Endothelial cell of umbilical vein (primary cell): Measurements from ENCODE around the gene SLC17A2. TPM values are rescaled to one million over a fixed set of nuclear protein-coding genes. Genes with fewer than 3 reads are reported as not detected.

ENCODE experiments used
- BruUV-seq: library from RNA; stranded (reverse); fragments of 400-500 nt; replicated peaks from 2 replicates; lab custom pipeline; 2021; lab: Mats Ljungman, UMichigan
- CTCF ChIA-PET: fragments of 300-600, 350-600 bp; sonication (Branson Sonifier 250); formaldehyde crosslinking; loops from one replicate; lab custom pipeline; 2021; ENCODE audit warnings: antibody characterized with exemption, inconsistent platforms; lab: Charles Lee
- POLR2A ChIA-PET: fragments of 300-600, 350-600 bp; sonication (Branson Sonifier 250); formaldehyde crosslinking; loops from one replicate; lab custom pipeline; 2021; ENCODE audit warnings: antibody characterized with exemption, inconsistent platforms; lab: Charles Lee
- DNase-seq: peaks from one replicate; pipeline ENCODE4 v3.0.0-alpha.2; 2011; ENCODE audit warnings: low read depth, low spot score
- FAIRE-seq: peaks from 2 replicates; lab custom pipeline; 2011; peaks lifted over from hg19 to GRCh38; lab: Jason Lieb, UNC
- H2AFZ ChIP-seq: 2 replicates; pipeline ENCODE4 v1.6.0; 2012; ENCODE audit warnings: low read depth, low read length, control low read depth, inconsistent platforms
- H3K27ac ChIP-seq: 2 replicates; pipeline ENCODE4 v1.5.1; 2011; ENCODE audit warnings: low read depth, mild to moderate bottlenecking, control low read depth, low read length, moderate library complexity; ENCODE audit not compliant: insufficient read depth
- H3K27me3 ChIP-seq, 2 experiments: 2 replicates each; pipeline versions ENCODE4 v1.6.0 to v1.6.1; 2011; ENCODE audit warnings: low read length in 2 of 2, mixed read lengths in 1 of 2; ENCODE audit not compliant: control insufficient read depth in 2 of 2, insufficient read depth in 2 of 2
- H3K36me3 ChIP-seq, 2 experiments: 2 replicates in 1 of 2; 3 replicates in 1 of 2; pipeline ENCODE4 v1.5.1; 2011; ENCODE audit warnings: low read length in 2 of 2, mild to moderate bottlenecking in 1 of 2, moderate library complexity in 1 of 2; ENCODE audit not compliant: control insufficient read depth in 2 of 2, insufficient read depth in 2 of 2; ENCODE audit errors: extremely low read depth in 1 of 2
- H3K4me1 ChIP-seq: 3 replicates; pipeline ENCODE4 v1.5.1; 2011; ENCODE audit warnings: mild to moderate bottlenecking, low read length; ENCODE audit not compliant: control insufficient read depth, insufficient read depth; ENCODE audit errors: extremely low read depth
- H3K4me2 ChIP-seq: 2 replicates; pipeline ENCODE4 v1.6.1; 2011; ENCODE audit warnings: low read length, control low read depth, mixed read lengths; ENCODE audit not compliant: insufficient read depth
- H3K4me3 ChIP-seq, 3 experiments: fragments of 200-600 bp in 1 of 3; sonication (generic), shearing (Covaris generic) in 1 of 3; replicated peaks in 1 of 3; 2 replicates each; pipeline ENCODE4 v1.5.1; 2011 to 2016; ENCODE audit warnings: control low read depth in 3 of 3, low read length in 3 of 3, mild to moderate bottlenecking in 2 of 3, inconsistent platforms in 1 of 3, low read depth in 1 of 3, moderate library complexity in 1 of 3; ENCODE audit not compliant: insufficient read depth in 1 of 3
- H3K79me2 ChIP-seq: 2 replicates; pipeline ENCODE4 v1.6.0; 2012; ENCODE audit warnings: low read length, inconsistent platforms; ENCODE audit not compliant: control insufficient read depth, insufficient read depth
- H3K9ac ChIP-seq: replicated peaks from 2 replicates; pipeline ENCODE3; 2011; ENCODE audit warnings: low read length, control low read depth; ENCODE audit not compliant: insufficient read depth; ENCODE audit errors: extremely low read depth
- H3K9me1 ChIP-seq: replicated peaks from 3 replicates; pipeline ENCODE4 v1.6.0; 2011; ENCODE audit warnings: mild to moderate bottlenecking, low read length; ENCODE audit not compliant: control insufficient read depth, insufficient read depth; ENCODE audit errors: extremely low read depth
- H3K9me3 ChIP-seq: replicated peaks from 2 replicates; pipeline ENCODE4 v1.5.1; 2012; ENCODE audit warnings: low read length, inconsistent platforms; ENCODE audit not compliant: control insufficient read depth, insufficient read depth
- H4K20me1 ChIP-seq: replicated peaks from 2 replicates; pipeline ENCODE3; 2011; ENCODE audit warnings: mild to moderate bottlenecking, low read length; ENCODE audit not compliant: control insufficient read depth, insufficient read depth; ENCODE audit errors: extremely low read depth
- CTCF ChIP-seq, 2 donors: IDR thresholded peaks; 1 replicate in 1 of 2; 2 replicates in 1 of 2; pipeline ENCODE4 v1.5.1; 2011; ENCODE audit warnings: low read length in 2 of 2, mild to moderate bottlenecking in 2 of 2, moderate library complexity in 2 of 2, control low read depth in 1 of 2, inconsistent platforms in 1 of 2, low read depth in 1 of 2; ENCODE audit not compliant: insufficient read depth in 1 of 2; ENCODE audit errors: extremely low read depth in 1 of 2
- EZH2 ChIP-seq: IDR thresholded peaks from 2 replicates; pipeline ENCODE4 v1.6.1; 2012; ENCODE audit warnings: borderline replicate concordance, low read depth, mild to moderate bottlenecking, moderate library complexity, low read length, inconsistent platforms; ENCODE audit not compliant: severe bottlenecking
- FOS ChIP-seq: IDR thresholded peaks from 2 replicates; pipeline ENCODE4 v1.6.1; 2011; ENCODE audit warnings: mild to moderate bottlenecking, low read length, moderate library complexity, borderline replicate concordance; ENCODE audit not compliant: insufficient read depth
- GATA2 ChIP-seq: IDR thresholded peaks from 2 replicates; pipeline ENCODE4 v1.7.0; 2011; ENCODE audit warnings: low read depth, mild to moderate bottlenecking, moderate library complexity, mixed read lengths, low read length; ENCODE audit not compliant: insufficient read length, insufficient read depth
- JUN ChIP-seq: IDR thresholded peaks from 2 replicates; pipeline ENCODE4 v1.6.1; 2011; ENCODE audit warnings: borderline replicate concordance, low read depth; ENCODE audit not compliant: insufficient read length, insufficient read depth
- MAX ChIP-seq: IDR thresholded peaks from 2 replicates; pipeline ENCODE4 v1.6.1; 2011; ENCODE audit not compliant: insufficient read depth, insufficient read length
- MYC ChIP-seq: IDR thresholded peaks from one replicate; pipeline ENCODE4 v1.6.1; 2011; ENCODE audit warnings: mild to moderate bottlenecking, low read depth, low read length
- POLR2A ChIP-seq: IDR thresholded peaks from 2 replicates; pipeline ENCODE4 v1.6.1; 2012; ENCODE audit warnings: low read depth, mild to moderate bottlenecking, control low read depth, low read length
- POLR2AphosphoS5 ChIP-seq: IDR thresholded peaks from 2 replicates; pipeline ENCODE4 v1.6.1; 2012; ENCODE audit warnings: low read depth, mild to moderate bottlenecking, control low read depth, low read length, moderate library complexity; ENCODE audit not compliant: insufficient read depth
- dilution Hi-C: fragments of 300-500 bp; cut with MboI; formaldehyde crosslinking; loops from one replicate; pipeline ENCODE4 v1.15.0; 2019; ENCODE audit warnings: low sequenced_read_pairs; ENCODE audit not compliant: extremely low pct_ligation_motif_present
- intact Hi-C: fragments of 100-400 bp; cut with micrococcal nuclease; formaldehyde crosslinking; loops from one replicate; pipeline ENCODE4 v1.10.0; 2022
- polyA plus RNA-seq, 4 experiments: library from polyadenylated mRNA; depleted of rRNA in 3 of 4; stranded (reverse) in 3 of 4; unstranded in 1 of 4; fragments of >200 nt; gene quantifications; 2 replicates each; pipeline versions ENCODE4 v1.2.1 to v1.2.3, GENCODE V29; 2011 to 2012; ENCODE audit warnings: missing spikeins in 1 of 4
- total RNA-seq: library from RNA; stranded (reverse); gene quantifications from 2 replicates; pipeline ENCODE4 v1.2.3, GENCODE V29; 2021

SLC17A2 gene
- total and polyA plus RNA-seq, 2 donors (not counting 3 experiments of a cell fraction or from before 2014, with no cell fraction given) = not detected

- H3K79me2 ChIP-seq = no peaks in the 10 kb centered on the region
- H3K9ac ChIP-seq = no peak overlapping the region
- intact Hi-C loops = no loop called here
- no peak for TF ChIP-seq EZH2
- no peak for TF ChIP-seq MYC
- no peak for TF ChIP-seq MAX
- TF ChIP-seq JUN = no peak
- TF ChIP-seq CTCF (IDR thresholded peaks at IDR 0.05; ENCODE audit: extremely low read depth in 1 of 2, insufficient read depth in 1 of 2, low read depth in 1 of 2, low read length in 2 of 2) = no peak
- no peak for TF ChIP-seq POLR2A
- TF ChIP-seq FOS = no peak
- no peak for TF ChIP-seq POLR2AphosphoS5
- no peak for TF ChIP-seq GATA2
- no peaks in the 10 kb centered on the region for H3K36me3 ChIP-seq
- BruUV-seq = no TSS peak
- no peaks in the 10 kb centered on the region for H4K20me1 ChIP-seq
- H3K27ac ChIP-seq = no peak overlapping the region
- no peak overlapping the region for H2AFZ ChIP-seq
- no peak for DNase-seq
- ChIA-PET CTCF (interaction anchor here (1.1 kb wide), 2 partner anchors 100 to 101 kb away, joined by 4 to 5 read pairs; no protein-coding TSS in a partner anchor), POLR2A (no interaction called here)
- dilution Hi-C loops = no loop called here
- no peaks in the 10 kb centered on the region for H3K9me1 ChIP-seq
- no peak for FAIRE-seq
- H3K27me3 ChIP-seq = peaks cover 0 to 1% of the 10 kb centered on the region in 2 experiments
- H3K4me1 ChIP-seq = no peaks in the 10 kb centered on the region
- H3K4me2 ChIP-seq = no peak overlapping the region
- H3K4me3 ChIP-seq = no peak overlapping the region
- no peaks in the 10 kb centered on the region for H3K9me3 ChIP-seq
These were observed 41.9 kb downstream of the SLC17A2 start for GRCh38 chr6:25888626-25889025.
